Liver (tissue), 3 donors: ENCODE data around the gene PNMA6F.

Experiments used
- CTCF ChIP-seq: fragments of 150-350 bp; IDR thresholded peaks from 2 replicates; pipeline ENCODE4 v1.5.1; 2017; ENCODE audit warnings: improper control_type of control experiment, low read depth, low read length; ENCODE audit not compliant: missing input control
- GABPA ChIP-seq, 2 donors: IDR thresholded peaks in 1 of 2; conservative IDR thresholded peaks in 1 of 2; 2 replicates each; pipeline ENCODE4 v1.6.1; 2016; ENCODE audit warnings: antibody characterized with exemption in 2 of 2, mild to moderate bottlenecking in 1 of 2, moderate library complexity in 1 of 2
- RAD21 ChIP-seq, 2 donors: IDR thresholded peaks; 2 replicates each; pipeline ENCODE4 v1.6.1; 2016; ENCODE audit warnings: antibody characterized with exemption in 2 of 2, mild to moderate bottlenecking in 2 of 2
- REST ChIP-seq: IDR thresholded peaks from 2 replicates; pipeline ENCODE4 v1.6.1; 2016; ENCODE audit warnings: antibody characterized with exemption, mild to moderate bottlenecking
- RXRA ChIP-seq, 2 donors: IDR thresholded peaks; 2 replicates each; pipeline ENCODE4 v1.6.1; 2017 to 2018; ENCODE audit warnings: antibody characterized with exemption in 2 of 2, mild to moderate bottlenecking in 1 of 2
- donor health status: healthy.
- donor health status: healthy.

- no peak for TF ChIP-seq REST
- no peak for TF ChIP-seq RAD21 (IDR thresholded peaks at IDR 0.05)
- TF ChIP-seq CTCF, result no peak
- TF ChIP-seq RXRA (IDR thresholded peaks at IDR 0.05), result peak; percentile 58 to 62
- no peak for TF ChIP-seq GABPA (IDR thresholded peaks at IDR 0.05 in 1 of 2, conservative IDR thresholded peaks at IDR 0.05 in 1 of 2)
Observed at GRCh38 chrX:153312842-153313241, 8.7 kb downstream of the PNMA6F start.
